GM19468 (cell line): ENCODE results near the gene BCR.

Experiments
- ATAC-seq: cut with Tn5 transposase; IDR thresholded peaks from one replicate; pipeline ENCODE4 v1.9.1; 2021; ENCODE audit warnings: mild to moderate bottlenecking, moderate library complexity, moderate number of reproducible peaks; ENCODE audit not compliant: unreplicated experiment; ENCODE audit errors: extremely low read depth

BCR gene

GRCh38 chr22:23213581-23214334 is 33.4 kb downstream of the BCR start:
- no peak for ATAC-seq

GRCh38 chr22:23214398-23214797 is 34.1 kb downstream of the BCR start:
- ATAC-seq: no peak

DNA sequence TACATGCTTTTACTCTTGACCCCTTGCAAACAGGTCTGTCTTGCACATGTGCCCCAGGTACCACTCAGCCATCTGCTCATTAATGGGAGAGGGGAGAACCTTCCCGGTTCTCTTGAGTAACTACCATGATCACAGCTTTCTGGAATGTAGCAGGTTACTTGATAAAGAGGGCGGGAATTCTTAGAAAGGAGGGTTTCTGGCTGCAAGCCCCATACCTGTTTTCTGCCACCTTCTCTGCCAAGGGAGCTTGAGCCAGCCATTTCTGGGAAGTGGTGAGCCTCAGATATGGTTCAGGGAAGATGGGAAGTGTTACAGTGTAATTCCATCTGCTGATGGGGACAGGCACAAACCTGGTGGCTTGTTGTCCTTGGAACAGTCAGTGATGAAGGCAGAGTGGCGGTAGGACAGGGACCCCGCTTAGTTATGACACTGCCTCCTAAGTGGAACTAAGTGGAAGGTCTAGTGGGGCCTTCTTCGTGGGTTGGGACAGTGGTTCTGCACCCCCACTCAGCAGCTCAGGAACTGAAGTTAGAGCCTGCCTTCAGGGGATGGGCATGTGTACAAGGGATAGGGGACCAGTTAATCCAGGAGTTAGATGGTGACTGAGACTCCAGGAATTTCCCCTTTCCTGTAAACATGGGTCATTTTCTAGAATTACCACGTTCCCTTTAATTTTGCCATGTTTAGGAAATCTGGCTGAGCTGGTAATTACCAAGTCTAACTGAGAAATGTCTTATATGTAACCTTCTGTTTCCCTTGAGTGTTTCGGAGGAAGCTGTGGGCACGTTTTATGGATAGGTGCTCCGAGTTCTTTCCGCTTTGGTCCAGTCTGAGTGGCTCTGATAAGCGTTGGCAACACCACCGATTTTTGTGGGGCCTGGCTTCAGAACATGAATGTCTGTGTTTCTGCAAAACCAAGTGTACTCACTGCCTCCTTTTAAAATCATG is 35.3 kb downstream of the BCR start:
- ATAC-seq: no peak

GRCh38 chr22:23216461-23217170 is 36.3 kb downstream of the BCR start:
- ATAC-seq: no peak

DNA sequence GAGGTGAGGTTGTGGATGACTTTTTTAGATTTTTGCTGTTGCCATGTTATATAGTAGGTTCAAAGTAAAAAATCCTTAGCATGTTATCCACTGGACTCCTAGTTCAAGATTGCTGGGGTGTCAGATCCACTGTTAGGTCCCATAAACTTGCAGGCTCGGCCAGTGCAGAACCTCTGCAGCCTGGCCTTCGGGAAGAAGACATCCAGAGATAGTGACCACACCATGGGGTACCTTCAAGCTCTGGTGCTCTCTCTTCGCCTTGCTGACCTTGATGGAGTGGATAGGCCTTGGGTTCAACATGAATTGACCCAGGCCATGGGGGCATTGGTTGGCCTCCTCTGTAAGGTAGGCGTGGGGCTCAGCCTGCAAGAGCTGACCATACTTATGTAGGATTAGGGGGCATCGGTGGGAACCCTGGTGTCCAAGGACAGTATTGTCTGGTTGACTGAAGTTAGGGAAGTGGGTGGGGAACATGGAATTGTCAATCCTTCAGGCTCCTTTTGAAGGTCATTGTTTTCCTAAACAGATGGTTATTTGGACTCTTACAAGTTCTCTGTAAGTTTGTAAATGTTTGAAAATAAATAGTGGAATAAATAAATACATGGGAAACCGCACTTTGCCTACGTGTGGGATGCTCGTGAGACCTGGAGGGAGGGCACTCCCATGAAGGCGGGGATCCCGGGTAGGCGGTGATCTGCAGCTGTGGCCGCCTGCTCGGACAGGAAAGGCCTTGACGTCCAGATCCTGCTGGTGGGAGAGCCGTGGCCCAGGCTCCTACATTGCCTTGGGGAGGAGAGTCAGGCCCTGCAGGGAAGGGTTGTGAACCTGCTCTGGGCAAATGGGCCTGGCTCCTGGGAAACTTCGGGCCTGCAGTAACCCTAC is 37.1 kb downstream of the BCR start:
- ATAC-seq: no peak

GRCh38 chr22:23218053-23218866 is 38.0 kb downstream of the BCR start:
- ATAC-seq: no peak

- no peak for ATAC-seq
Measured at GRCh38 chr22:23218867-23219251, 38.5 kb downstream of the BCR start.

- no peak for ATAC-seq
Measured at GRCh38 chr22:23219317-23219716, 39.0 kb downstream of the BCR start.

GRCh38 chr22:23219822-23220484 is 39.6 kb downstream of the BCR start:
- no peak for ATAC-seq

GRCh38 chr22:23220485-23221350 is 40.4 kb downstream of the BCR start:
- ATAC-seq: no peak

GRCh38 chr22:23221351-23221804 is 41.1 kb downstream of the BCR start:
- ATAC-seq: no peak

GRCh38 chr22:23222033-23222792 is 41.9 kb downstream of the BCR start:
- ATAC-seq: no peak

- no peak for ATAC-seq
Measured at GRCh38 chr22:23222793-23223568, 42.7 kb downstream of the BCR start.

- no peak for ATAC-seq
Measured at GRCh38 chr22:23223569-23224317, 43.4 kb downstream of the BCR start.

- ATAC-seq: no peak
Measured at GRCh38 chr22:23224846-23225245, 44.5 kb downstream of the BCR start.
